Subcutaneous preadipocyte (primary cell): ENCODE results near the gene DGAT2. TPM values are rescaled to one million over a fixed set of nuclear protein-coding genes. Genes with fewer than 3 reads are reported as not detected.

Source experiments
- small RNA-seq: library from RNA; depleted of rRNA; stranded (forward); fragments of <200 nt; gene quantifications from one replicate; pipeline ENCODE3, GENCODE V24; 2012
- total RNA-seq: library from RNA; depleted of rRNA; stranded (reverse); fragments of >200 nt; gene quantifications from 2 replicates; pipeline ENCODE4 v1.2.3, GENCODE V29; 2012

DGAT2 gene, protein sequence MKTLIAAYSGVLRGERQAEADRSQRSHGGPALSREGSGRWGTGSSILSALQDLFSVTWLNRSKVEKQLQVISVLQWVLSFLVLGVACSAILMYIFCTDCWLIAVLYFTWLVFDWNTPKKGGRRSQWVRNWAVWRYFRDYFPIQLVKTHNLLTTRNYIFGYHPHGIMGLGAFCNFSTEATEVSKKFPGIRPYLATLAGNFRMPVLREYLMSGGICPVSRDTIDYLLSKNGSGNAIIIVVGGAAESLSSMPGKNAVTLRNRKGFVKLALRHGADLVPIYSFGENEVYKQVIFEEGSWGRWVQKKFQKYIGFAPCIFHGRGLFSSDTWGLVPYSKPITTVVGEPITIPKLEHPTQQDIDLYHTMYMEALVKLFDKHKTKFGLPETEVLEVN
- total RNA-seq = 9.8 and 18.7 TPM in 2 replicates

DNA sequence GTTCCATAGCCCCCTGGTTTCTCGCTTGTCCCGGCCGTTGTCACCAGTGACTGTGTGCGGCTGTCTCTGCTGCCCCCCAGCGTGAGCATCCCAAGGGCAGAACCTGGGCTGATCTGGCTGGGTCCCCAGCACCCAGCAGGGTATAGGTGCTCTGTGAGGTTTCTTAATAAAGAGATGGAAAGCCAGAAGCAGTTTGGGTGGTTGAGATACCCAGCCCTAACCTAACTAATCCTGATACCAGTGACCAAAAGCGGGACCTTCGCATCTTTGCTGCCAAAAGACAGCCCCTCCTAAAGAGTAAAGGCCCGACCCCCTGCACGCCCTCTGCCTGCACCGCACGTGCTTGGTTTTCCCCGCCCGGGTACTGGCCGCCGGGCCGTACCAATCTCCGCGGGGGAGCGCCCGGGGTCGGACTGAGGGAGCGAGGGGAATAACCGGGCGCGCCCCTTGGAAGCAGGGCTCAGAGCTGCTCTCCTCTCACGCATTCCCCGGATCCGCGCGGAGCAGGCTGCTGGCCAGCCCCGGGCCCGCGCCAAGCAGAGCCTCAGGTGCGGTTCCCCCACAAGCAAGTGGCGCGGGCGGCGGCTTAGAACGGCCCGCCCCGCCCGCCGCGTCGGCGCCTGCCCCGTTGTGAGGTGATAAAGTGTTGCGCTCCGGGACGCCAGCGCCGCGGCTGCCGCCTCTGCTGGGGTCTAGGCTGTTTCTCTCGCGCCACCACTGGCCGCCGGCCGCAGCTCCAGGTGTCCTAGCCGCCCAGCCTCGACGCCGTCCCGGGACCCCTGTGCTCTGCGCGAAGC, at the start of gene DGAT2:
Gene DGAT2, plus strand, starts transcription at position 667 of the 797 bp plus-strand sequence. CDS start 214 bp downstream, outside the sequence.

GRCh38 chr11:75814677-75815344, 46.2 kb downstream of the DGAT2 start, which contains the start of gene UVRAG:
UVRAG (plus strand) TSS chr11:75815210; CDS start chr11:75815408, 198 bp downstream.

Small RNA genes within 50 kb of the gene (small RNA-seq; reads per million reads assigned to genes)
- not detected for gene RF00019
- not detected for gene RN7SL786P

Other genes with a start within 250 kb of the DGAT2 start
- gene GDPD5, start 242.8 kb upstream of the DGAT2 start, total RNA-seq = 2.3 and 4.0 TPM in 2 replicates
- gene SERPINH1, start 206.5 kb upstream of the DGAT2 start, total RNA-seq = 548 and 810 TPM in 2 replicates
- gene MAP6, start 99.7 kb upstream of the DGAT2 start, total RNA-seq = 0.73 and 0.98 TPM in 2 replicates
- not detected in 2 replicates for gene MOGAT2, start 50.9 kb upstream of the DGAT2 start, total RNA-seq
- 20.6 and 27.8 TPM in 2 replicates for gene UVRAG, start 46.4 kb downstream of the DGAT2 start, total RNA-seq